PC-3 (cell line): ENCODE results near the gene ATN1.

Source experiments
- CTCF ChIP-seq: fragments of 300-600 bp; sonication (generic); conservative IDR thresholded peaks from 2 replicates; pipeline ENCODE4 v1.5.1; 2017; ENCODE audit warnings: antibody characterized with exemption, low read depth, mild to moderate bottlenecking, low read length
- EZH2 ChIP-seq: fragments of 300-600 bp; sonication (generic); IDR thresholded peaks from one replicate; pipeline ENCODE4 v1.6.1; 2017; ENCODE audit warnings: antibody characterized with exemption, mild to moderate bottlenecking, low read length; ENCODE audit not compliant: unreplicated experiment
- EZH2phosphoT487 ChIP-seq: fragments of 300-600 bp; sonication (generic); IDR thresholded peaks from 2 replicates; pipeline ENCODE4 v1.6.1; 2018; ENCODE audit warnings: mild to moderate bottlenecking, antibody characterized with exemption, low read length, borderline replicate concordance

DNA sequence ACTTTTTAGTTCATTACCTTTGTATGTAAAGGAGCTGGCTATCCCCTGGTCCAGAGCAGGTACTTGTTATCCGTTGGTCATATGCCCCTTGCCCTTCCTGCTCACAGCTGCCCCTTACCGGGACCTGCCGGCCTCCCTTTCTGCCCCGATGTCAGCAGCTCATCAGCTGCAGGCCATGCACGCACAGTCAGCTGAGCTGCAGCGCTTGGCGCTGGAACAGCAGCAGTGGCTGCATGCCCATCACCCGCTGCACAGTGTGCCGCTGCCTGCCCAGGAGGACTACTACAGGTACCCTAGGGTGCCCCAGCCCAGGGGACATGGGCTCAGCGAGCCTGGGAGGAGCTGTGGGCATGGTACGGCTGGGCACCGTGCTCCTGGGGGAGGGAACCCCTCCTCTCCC lies 13.5 kb downstream of the ATN1 start:
- TF ChIP-seq CTCF (no peak), EZH2phosphoT487 (no peak), EZH2 (no peak)
